Retinal pigment epithelial cell (primary cell): ENCODE data around the gene C19orf18.

Source experiments
- DNase-seq: peaks from one replicate; pipeline ENCODE4 v3.0.0-alpha.2; 2010; ENCODE audit warnings: low read depth
- H3K4me3 ChIP-seq: 2 replicates; pipeline ENCODE4 v1.5.1; 2011; ENCODE audit warnings: mild to moderate bottlenecking, low read length, control low read depth, moderate library complexity
- TF ChIP-seq, protein P1 (sequence below): conservative IDR thresholded peaks from 2 replicates; pipeline ENCODE4 v1.5.1; 2011; ENCODE audit warnings: low read depth, low read length, control low read depth, inconsistent platforms

The C19orf18 gene

GRCh38 chr19:57974434-57974833, at the start of gene C19orf18:
TSS of gene C19orf18 (minus strand) at chr19:57974534. CDS start at chr19:57974432, 102 bp downstream.
- DNase-seq: no peak
- TF ChIP-seq, protein P1, sequence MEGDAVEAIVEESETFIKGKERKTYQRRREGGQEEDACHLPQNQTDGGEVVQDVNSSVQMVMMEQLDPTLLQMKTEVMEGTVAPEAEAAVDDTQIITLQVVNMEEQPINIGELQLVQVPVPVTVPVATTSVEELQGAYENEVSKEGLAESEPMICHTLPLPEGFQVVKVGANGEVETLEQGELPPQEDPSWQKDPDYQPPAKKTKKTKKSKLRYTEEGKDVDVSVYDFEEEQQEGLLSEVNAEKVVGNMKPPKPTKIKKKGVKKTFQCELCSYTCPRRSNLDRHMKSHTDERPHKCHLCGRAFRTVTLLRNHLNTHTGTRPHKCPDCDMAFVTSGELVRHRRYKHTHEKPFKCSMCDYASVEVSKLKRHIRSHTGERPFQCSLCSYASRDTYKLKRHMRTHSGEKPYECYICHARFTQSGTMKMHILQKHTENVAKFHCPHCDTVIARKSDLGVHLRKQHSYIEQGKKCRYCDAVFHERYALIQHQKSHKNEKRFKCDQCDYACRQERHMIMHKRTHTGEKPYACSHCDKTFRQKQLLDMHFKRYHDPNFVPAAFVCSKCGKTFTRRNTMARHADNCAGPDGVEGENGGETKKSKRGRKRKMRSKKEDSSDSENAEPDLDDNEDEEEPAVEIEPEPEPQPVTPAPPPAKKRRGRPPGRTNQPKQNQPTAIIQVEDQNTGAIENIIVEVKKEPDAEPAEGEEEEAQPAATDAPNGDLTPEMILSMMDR: no peak
- no peak within 1 kb of the TSS for H3K4me3 ChIP-seq

DNA sequence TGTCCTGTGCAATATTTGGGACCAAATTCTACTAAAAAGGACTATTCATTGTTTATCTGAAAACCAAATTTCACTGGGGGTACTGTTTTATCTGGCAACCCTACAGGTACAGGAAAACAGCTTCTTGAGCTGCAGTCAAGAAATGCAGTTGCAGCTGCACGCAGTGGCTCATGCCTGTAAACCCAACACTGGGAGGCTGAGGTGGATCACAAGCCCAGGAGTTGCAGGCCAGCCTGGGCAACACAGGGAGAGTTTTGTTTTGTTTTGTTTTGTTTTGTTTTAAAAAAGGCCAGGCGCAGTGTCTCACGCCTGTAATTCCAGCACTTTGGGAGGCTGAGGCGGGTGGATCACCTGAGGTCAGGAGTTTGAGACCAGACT, 47.9 kb upstream of the C19orf18 start:
- no peak overlapping the region for H3K4me3 ChIP-seq
- no peak for DNase-seq
- TF ChIP-seq, protein P1: no peak

GRCh38 chr19:58021541-58022282, 47.4 kb upstream of the C19orf18 start:
- no peak overlapping the region for H3K4me3 ChIP-seq
- no peak for DNase-seq
- TF ChIP-seq, protein P1: peak; percentile 46

GRCh38 chr19:58020129-58020528, 45.8 kb upstream of the C19orf18 start:
- TF ChIP-seq, protein P1: no peak
- no peak overlapping the region for H3K4me3 ChIP-seq
- DNase-seq: no peak

DNA sequence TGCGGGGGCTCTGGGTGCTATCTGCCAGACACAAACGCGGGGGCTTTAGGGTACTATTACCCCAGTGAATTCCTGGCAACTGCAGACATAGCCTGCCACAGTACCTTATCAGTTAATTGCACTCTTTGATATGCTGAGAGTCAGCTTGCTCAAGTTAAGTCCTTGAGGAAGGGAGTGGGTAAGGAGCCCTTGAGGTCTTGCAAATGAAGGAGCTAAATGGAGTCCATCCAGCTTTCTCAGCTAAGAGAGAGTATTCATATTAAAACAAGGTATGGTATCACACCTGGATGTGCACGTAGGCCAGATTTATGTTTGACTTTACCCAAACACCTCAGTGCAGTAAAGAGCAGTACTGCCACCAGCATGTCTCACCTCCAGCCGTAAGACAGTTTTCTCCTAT, 39.8 kb upstream of the C19orf18 start:
- TF ChIP-seq, protein P1: no peak
- H3K4me3 ChIP-seq: no peak overlapping the region
- DNase-seq: no peak

GRCh38 chr19:58010507-58010906, 36.2 kb upstream of the C19orf18 start:
- no peak overlapping the region for H3K4me3 ChIP-seq
- TF ChIP-seq, protein P1: no peak
- DNase-seq: no peak

- TF ChIP-seq, protein P1: no peak
- H3K4me3 ChIP-seq: peak overlapping the region; percentile 40
- peak; percentile 53 for DNase-seq
Observed at GRCh38 chr19:58009666-58010301, 35.5 kb upstream of the C19orf18 start.
